ENCODE data around the gene RGL3.
"Not testable (repeated sequence)": the region's sequence is repeated elsewhere in the genome, so short reads cannot be mapped to it uniquely, and the experiment has no call there.

The RGL3 gene

DNA sequence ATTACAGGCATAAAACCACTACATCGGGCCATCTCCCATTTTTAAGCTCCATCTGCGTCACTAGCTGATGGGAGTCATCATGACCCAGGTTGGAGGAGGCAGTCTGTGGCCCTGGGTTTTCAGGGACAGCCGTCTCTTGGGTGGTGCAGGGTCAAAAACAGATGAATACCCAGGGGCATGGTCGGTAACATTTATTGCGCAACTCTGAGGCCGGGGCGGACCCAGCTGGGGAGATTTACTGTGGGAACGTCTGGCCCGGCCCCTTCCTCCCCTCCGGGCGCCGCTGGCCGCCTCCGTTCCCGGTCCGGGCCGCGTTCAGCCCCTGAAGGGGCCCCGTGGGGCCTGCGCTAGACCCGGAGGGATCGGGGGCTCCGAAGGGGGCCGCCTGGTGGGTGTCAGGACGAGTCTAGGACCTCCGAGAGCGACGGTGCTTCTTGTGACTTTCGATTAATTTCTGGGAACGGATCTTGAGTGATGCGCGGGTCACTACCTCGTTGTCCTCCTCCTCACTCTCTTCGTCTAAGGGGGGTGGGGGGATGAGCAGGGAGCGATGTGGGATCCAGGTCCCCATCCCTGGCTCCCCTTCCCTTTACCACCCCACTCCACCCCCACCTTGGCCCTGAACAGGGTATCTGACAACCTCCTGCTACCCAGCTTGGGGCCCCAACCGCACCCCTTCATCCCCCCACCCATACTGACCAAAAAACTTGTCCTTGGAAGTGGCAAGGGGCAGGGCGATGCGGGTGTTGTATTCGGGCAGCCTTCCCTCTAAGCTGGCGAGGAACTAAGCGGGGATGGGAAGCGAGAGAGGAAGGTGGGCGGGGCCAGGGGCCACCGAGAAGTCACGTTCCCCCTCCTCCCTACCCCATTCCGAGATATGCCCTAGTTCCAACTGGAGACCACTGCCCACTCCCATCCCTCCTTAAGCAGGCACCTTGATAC lies 1.6 kb upstream of the RGL3 start:
- FAIRE-seq: no peak

DNA sequence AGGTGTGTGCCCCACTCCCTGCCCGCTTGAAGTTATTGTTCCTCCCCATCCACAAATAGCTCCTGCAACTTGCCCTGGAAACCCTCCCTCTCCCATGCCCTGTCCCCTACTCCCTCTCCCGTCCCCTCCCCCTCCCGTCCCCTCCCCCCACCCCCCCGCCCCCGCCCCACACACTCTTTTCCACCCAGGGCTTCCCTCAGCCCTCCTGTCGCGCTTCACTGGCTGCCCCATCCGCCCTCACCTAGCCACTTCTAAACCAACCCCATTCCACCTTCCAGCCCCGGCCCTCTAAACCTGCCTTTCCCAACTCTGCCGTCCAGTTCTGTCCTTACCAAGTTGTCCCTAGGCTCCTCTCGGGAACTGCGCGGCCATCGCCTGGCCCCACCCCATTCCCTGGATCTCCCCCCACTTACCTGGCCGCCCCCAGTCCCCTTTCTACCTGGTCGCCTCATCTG lies 993 bp downstream of the RGL3 start:
- FAIRE-seq: no peak

DNA sequence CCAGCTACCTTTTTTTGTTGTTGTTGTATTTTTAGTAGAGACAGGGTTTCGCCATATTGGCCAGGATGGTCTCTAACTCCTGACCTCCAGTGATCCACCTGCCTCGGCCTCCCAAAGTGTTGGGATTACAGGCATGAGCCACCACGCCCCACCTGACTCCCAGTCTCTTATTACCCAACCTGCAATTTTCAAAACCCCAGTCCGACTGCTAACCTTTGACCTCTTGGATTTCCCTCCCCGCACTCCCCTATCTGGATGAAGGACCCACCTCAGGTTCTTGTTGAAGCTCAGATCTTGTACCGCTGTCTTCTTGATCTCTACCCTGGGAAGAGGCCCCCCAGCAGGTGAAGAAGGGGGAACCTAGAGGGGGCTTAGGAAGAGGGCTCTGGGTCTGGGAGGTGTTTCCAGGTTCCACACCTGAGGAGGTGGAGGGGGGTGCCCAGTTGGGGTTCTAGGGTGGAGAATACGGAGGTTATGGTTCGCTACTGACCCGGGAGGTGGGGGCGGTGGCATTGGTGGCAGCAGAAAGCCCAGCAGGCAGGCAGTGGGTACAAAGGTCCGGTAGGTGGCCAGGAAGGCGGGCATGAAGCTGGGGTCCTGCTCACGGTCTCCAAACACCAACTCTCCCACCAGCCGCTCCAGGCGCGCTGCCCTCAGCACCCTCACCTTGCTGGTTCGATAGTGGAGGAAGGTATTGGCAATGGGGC lies 2.6 kb downstream of the RGL3 start:
- no peak for FAIRE-seq

DNA sequence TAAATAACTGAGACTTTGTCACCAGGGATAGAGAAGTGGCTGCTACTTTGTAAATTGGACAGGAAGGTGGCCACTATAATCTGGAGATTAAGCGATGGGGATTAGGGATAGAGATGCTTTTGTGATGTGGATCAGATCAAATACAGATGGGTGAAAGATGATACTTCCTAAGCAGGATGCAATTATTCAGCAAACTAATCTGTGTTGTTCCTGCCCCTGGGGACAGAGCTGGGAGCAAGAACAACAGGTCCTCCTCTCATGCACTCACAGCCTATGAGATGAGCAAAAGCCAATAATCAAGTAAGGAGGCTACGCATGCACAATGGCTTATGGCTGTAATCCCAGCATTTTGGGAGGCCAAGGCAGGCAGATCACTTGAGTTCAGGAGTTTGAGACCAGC lies 4.6 kb downstream of the RGL3 start:
- FAIRE-seq: no peak

DNA sequence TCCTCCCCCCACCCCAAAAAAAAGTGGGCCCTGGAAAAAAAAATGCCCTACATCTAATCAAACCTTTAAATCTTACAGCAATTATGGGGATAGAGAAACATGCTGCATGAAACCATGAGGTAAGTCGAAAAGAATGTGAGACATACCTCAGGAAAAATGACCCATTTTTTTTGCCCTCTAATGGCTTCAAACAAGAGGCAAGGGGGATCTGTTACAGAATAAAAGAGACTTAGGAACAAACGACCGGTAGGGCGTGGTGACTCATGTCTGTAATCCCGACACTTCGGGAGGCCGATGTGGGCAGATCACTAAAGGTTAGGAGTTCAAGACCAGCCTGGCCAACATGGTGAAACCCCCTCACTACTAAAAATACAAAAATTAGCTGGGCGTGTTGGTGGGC lies 8.4 kb downstream of the RGL3 start:
- no peak for FAIRE-seq

DNA sequence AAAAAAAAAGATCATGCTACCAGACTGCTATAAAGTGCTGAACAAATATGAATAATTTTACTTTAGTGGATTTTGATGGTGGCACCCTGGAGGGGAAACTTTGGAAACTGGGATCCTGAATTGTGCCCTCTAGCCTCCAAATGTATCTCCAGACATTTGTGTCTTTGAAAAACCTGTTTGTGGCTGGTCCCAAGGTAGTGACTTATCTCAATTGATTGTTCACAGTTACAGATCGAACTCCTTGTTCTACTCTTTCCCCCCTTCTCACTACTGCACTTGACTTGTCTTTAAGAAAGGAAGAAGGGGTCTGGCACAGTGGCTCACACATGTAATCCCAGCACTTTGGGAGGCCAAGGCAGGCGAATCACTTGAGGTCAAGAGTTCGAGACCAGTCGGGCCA lies 10.5 kb downstream of the RGL3 start:
- no peak for FAIRE-seq

DNA sequence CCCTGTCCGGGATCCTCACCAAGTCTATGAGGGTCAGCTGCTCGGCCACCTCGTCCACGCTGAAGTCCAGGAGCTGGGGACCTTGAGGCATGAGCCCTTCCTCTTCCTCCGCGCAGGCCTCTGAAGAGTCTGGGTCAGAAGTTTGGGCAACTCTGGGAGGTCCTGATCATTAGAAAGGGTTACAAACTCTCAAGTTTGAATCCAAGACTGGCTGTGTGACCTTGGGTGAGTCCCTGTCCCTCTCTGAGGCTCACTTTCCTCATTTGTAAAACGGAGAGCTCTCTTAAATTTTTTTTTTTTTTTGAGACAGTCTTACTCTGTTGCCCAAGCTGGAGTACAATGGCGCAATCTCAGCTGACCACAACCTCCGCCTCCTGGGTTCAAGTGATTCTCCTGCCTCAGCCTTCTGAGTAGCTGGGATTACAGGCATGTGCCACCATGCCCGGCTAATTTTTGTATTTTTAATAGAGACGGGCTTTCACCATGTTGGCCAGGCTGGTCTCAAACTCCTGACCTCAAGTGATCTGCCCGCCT lies 12.3 kb downstream of the RGL3 start:
- not testable (repeated sequence) for FAIRE-seq

DNA sequence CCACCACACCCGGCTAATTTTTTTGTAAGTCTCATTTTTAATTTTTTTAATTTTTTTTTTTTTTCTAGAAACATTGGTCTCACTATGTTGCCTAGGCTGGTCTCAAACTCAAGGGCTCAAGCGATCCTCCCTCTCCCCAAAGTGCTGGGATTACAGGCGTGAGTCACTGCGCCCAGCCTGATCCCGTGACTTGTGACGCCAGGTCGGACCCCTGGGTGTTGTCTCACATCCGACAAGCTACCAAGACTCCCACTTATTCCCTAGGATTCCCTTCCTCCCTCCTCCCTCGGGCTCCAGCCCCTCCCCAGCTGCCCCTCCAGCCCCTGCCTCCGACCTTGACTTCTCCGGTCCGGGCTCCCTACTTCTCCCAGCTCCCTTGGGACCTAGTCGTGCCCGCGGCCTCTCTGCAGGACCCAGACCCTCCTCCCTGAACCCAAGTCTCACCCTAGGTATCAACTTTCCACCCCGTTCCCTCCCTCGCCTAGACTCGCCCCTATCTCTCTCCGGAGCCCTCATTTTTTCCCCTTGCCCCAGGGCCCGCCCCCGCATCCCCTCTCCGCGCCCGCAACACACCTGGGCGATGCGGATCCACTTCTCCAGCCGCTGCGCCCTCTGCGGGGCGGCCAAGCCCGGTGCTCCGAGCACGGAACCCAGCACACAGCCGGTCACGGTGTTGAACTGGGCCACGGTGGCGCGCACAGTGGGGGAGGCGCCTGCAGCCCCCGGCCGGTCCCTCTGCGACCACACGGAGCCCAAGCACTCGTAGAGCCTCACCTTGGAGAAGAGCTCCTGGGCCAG lies 13.1 kb downstream of the RGL3 start:
- no peak for FAIRE-seq

DNA sequence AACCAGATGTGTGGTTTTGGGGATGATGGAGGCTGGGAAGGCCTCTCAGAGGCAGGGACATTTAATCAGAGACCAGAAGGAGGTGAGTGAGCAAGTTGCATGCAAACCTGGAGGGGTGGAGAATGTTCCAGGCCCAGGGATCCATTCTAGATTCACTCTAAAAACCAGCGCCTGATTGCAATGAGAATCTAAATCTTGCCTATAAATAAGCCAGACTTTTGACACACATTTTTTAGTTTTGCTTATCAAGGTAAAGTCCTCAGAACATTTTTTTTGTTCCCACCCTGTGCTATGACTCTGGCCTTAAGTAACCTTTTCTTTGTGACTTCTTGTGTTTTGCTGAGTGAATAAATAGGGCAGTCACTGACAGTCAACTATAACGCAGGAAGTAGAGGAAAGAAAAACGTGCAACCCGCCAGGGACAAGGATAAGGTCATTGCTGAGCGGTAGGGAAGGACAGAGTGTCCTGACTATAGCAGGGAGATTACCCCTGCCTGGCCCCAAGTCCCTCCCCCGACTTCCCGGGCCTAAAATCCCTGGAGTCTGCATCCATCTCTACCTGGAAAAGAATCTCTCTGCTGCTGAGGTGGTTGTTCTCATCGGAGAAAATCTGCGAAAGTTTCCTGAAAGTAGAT lies 14.4 kb downstream of the RGL3 start:
- FAIRE-seq: no peak

DNA sequence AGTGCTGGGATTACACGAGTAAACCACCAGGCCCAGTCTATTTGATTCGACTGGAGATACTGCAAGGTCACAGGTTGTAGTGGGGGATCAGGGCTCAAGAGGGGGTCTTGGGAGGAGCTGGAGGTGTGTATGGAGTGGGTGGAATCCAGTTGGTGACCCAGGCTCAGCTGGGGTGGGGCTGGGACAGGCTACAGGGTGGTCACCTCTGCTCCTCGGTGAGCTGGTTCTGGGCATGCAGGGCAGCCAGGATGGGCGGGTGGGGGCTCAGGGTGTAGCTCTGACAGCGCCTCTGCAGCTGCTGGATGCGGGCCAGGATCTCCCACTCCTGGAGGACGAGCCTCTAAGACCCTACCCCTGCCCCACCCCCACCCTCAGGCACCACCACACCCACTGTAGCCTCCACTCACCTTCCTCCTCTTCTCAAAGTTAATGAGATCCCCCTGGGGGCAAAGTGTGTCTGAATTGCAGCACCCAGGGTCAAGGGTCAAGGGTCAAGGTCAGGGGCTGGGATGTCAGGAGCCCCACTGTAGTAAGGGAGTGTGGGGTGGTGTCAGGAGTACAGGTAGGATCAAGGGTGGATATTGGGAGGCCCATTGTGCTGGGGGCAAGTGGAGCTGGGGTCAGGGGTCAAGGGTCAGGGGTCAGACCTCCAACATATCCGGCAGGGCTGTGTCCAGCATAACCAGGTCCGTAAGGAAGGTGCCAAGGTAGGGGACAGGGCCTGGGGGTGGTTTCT lies 17.1 kb downstream of the RGL3 start:
- FAIRE-seq: no peak

DNA sequence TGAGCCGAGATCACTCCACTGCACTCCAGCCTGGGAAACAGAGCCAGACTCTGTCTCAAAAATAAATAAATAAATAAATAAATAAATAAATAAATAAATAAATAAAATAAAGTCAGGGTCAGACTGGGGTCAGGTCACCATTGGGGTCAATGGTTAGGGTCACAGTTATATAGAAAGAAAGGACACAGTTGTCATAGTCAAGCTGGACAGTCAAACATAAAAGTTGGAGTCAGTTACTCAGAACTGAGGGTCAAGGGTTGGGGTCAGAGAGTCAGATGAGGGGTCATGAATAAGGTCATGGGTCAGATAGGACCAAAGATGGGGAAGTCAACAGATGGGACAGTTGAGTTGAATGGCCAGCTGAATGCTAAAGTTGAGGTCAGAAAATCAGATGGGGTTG lies 18.3 kb downstream of the RGL3 start:
- FAIRE-seq: no peak

DNA sequence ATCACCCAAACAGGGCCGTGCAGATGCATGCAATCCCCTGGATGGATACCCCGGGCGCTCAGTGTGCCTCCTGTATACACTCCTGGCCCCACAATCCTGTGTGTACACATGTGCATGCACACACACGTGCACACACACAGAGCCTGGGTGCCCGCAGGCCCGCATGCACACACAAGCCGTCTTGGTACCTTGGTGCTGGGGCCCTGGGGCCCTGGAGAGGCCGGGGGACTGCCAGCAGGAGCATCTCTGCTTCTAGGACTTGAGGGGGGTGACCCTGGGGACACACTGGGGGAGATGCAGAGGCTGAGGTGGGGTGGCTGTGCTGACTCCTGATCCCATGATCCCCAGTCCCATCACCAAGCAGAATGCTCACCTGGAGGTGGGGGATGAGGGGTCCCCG lies 19.4 kb downstream of the RGL3 start:
- no peak for FAIRE-seq

DNA sequence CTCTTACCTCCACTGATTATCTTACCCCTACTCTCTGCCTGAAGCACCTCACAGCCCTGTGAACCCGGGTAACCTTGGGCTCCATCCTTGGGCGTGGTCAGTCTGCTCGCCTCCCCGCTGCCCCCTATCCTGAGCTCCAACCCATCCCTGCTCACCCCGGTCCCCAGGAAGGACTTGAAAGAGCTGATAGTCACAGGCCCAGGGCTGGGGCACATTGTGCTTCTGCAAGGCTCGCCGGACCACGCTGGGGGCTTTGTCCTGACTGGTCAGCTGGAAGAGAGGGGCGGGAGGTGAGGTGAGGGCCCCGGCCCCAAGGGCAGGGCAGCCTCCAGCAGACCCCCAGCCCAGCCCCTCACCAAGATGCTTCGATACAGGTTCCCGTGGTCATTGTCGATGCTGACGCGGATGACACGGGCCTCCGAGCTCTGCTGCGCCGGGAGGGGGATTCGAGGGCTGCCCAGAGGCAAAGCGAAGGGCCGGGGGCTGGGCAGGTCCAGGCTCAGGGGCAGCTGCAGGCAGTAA lies 22.0 kb downstream of the RGL3 start:
- FAIRE-seq: no peak

DNA sequence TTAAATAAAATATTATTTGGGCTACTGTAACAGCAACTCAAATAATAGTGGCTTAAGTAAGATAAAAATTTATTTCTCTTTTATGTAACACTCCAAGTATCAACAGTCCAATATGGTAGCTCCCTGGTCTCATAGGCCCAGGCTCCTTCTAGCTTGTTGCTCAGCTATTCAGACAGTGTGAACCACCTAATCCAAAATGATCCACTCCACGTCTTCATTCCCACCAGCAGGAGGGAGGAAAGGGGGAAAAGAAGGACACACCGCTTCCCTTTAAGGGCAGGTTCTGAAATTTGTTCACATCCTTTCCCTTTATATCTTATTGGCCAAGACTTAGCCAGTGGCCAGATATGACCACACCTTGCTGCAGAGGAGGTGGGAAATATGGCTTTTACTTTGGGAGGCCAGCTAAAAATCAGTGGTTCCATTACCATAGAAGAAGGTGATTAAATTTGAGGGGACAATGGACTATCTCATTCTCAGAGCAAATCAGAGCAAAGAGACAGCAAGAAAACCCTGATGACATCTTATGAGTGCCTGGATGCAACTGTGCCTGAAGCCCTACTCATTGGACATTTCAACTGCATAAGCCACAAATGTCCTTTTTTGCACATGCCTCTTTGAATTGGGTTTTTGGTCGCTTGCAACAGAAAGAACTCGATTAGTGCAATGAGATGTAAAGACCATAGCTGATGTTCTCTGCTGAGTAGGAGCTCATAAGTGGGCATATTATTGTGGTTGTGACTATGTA lies 28.0 kb downstream of the RGL3 start:
- no peak for FAIRE-seq

DNA sequence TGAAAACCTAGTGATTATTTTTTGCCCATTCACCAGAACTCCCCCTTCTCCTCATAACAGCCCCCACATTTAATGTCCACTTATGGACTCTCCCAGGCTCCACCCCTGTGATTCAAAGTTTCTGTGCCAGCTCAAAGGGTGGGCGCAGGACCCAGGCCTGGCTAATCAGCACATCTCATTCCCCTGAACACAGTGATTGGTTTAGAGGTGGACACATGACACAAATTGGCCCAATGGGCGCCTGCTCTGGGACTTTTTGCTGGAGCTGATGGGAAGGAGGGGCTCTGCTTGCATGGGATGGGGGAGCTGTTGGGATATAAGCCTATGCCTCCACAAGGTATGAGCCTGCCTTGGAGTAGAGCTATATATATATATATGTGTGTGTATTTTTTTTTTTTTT lies 28.8 kb downstream of the RGL3 start:
- FAIRE-seq: no peak

DNA sequence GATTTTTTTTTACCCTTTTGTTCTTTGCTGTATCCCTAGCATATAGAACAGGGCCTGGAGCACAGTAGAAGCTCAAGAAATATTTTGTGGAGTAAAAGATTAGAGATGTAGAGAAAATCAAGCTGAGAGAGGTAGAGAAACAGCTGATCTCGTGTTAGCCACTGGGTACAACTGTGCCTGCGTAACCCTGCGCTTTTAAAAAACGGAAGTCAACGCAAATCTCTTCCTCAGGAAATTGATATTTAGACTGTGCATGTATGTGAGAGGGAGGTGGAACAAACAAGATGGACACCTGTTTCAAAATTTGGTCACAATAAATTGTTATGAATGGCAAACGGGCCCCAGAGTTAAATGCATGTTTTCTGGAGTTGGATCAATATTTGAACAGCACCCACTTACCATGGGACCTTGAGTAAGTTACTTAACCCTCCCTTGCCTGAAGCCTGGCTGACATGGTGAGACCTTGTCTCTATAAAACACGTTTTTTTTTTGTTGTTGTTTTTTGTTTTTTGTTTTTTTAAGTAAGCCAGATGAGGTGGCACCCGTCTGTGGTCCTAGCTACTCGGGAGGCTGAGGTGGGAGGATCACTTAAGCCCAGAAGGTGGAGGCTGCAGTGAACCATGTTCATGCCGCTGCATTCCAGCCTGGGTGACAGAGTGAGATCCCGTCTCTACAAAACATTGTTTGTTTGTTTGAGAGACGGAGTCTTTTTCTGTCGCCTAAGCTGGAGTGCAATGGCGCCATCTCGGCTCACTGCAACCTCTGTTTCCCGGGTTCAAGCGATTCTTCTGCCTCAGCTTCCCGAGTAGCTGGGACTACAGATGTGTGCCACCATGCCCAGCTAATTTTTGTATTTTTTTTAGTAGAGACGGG lies 31.7 kb downstream of the RGL3 start:
- FAIRE-seq: no peak

DNA sequence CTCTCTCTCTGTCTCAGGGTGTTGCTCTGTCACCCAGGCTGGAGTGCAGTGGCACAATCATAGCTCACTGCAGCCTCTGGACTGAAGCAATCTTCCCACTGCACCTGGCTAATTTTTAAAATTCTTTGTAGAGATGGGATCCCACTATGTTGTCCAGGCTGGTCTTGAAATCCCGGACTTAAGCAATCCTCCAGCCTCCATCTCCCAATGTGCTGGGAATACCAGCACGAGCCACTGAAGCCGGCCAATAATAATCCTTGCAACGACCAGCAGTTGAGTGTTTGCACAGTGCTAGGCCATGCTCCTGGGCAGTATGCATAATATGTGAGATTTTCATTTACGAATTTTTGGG lies 34.4 kb downstream of the RGL3 start:
- FAIRE-seq: no peak

DNA sequence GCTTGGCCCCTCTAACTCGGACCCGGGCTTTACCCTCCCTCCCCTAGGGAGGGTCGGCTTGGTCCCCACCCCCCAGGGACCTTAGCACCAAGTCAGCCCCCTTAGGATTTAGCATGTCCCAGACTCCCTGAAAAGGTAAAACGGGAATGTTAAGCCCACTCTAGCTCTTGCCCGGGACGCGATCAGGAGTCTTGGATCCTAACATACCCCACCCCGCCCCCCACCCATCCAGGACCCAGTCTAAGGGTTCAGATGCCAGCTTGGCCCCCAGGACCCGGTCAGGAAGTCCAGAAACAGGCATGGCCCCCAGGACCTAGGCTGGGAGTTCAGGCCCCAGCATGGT lies 35.4 kb downstream of the RGL3 start:
- FAIRE-seq: no peak

DNA sequence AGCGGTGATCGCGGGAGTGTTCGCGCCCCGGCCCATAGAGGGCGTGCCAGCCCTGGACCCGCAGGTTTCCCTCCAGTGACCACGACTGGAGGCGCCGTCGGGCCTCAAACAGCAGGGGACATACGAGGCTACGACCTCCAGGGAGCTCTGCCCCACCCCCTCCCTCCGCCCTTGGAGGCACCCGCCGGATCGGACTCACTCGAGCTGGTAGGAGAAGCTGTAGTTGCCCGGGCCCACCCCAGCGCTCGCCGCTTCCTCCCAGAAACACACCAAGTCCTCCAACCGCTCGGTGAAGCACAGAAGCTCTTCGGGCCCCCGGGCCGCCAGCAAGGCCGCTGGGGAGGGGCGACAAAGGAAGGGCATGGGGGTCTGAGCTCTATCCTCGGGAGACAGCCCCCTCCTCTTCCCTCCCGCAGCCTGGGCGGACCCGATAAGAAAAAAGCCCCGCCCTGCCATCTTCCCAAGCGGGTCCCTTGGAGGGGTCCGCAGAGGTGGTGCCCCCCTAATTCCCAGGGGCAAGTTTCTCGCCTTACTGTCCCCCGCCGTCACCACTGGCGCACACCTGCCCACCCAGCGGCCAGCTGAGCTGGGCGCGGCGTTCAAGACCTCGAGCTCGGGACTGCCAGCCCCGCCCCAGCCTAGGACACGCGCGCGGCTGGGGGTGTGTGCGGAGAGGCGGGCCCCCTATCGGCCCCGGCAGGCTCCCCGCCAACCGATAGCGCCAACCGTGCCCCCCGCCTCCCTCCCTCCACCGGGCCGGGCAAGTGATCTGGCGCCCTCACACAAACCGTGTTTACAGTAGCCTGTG lies 36.0 kb downstream of the RGL3 start:
- FAIRE-seq: no peak

Measured in colon (tissue), 2 donors.